Thoracic aorta endothelial cell (primary cell): Measurements from ENCODE around the gene PRDX1. TPM values are rescaled to one million over a fixed set of nuclear protein-coding genes. Genes with fewer than 3 reads are reported as not detected.

Experiments
- total RNA-seq: library from RNA; depleted of rRNA; stranded (reverse); fragments of >200 nt; gene quantifications from 2 replicates; pipeline ENCODE4 v1.2.3, GENCODE V29; 2012

PRDX1 gene
- total RNA-seq, result 669 and 721 TPM in 2 replicates

GRCh38 chr1:45521413-45522323 is at the start of gene PRDX1:
Gene PRDX1, minus strand, starts transcription at chr1:45521884. Its CDS starts 2,841 bp downstream, at chr1:45519043.

GRCh38 chr1:45550401-45551351 is 29.0 kb upstream of the PRDX1 start, which contains the start of gene AKR1A1:
Gene AKR1A1, plus strand, starts transcription at chr1:45550826. Its CDS starts 10,969 bp downstream, at chr1:45561795.

GRCh38 chr1:45490626-45491486 is 30.8 kb downstream of the PRDX1 start, which contains the start of gene TESK2:
Gene TESK2, minus strand, starts transcription at chr1:45491163. Its CDS starts 33,378 bp downstream, at chr1:45457785.

Other genes with a start within 250 kb of the PRDX1 start
- 4.7 and 9.7 TPM in 2 replicates for gene HPDL, start 195.0 kb downstream of the PRDX1 start, total RNA-seq
- 20.5 and 25.6 TPM in 2 replicates for gene TOE1, start 181.7 kb downstream of the PRDX1 start, total RNA-seq
- gene MUTYH, start 181.4 kb downstream of the PRDX1 start, total RNA-seq, result 10.9 and 13.1 TPM in 2 replicates
- 2.0 and 2.2 TPM in 2 replicates for gene TESK2, start 30.7 kb downstream of the PRDX1 start, total RNA-seq
- 1.1 and 1.4 TPM in 2 replicates for gene CCDC163, start 21.8 kb downstream of the PRDX1 start, total RNA-seq
- gene MMACHC, start 21.6 kb downstream of the PRDX1 start, total RNA-seq, result 1.7 and 2.9 TPM in 2 replicates
- gene AKR1A1, start 28.9 kb upstream of the PRDX1 start, total RNA-seq, result 112 and 120 TPM in 2 replicates
- gene NASP, start 62.2 kb upstream of the PRDX1 start, total RNA-seq, result 112 and 139 TPM in 2 replicates
- gene CCDC17, start 102.2 kb upstream of the PRDX1 start, total RNA-seq, result 1.7 TPM in 2 replicates
- gene GPBP1L1, start 164.6 kb upstream of the PRDX1 start, total RNA-seq, result 116 and 121 TPM in 2 replicates
- 20.7 and 37.8 TPM in 2 replicates for gene TMEM69, start 166.3 kb upstream of the PRDX1 start, total RNA-seq
- gene IPP, start 228.8 kb upstream of the PRDX1 start, total RNA-seq, result 6.7 and 8.1 TPM in 2 replicates